ENCODE data around the gene SLC22A2. TPM values are rescaled to one million over a fixed set of nuclear protein-coding genes. Genes with fewer than 3 reads are reported as not detected.
"Not testable (repeated sequence)": the region's sequence is repeated elsewhere in the genome, so short reads cannot be mapped to it uniquely, and the experiment has no call there.

Gene SLC22A2
- polyA plus RNA-seq, 1 donor (not counting 4 experiments of a cell fraction or from before 2014, with no cell fraction given) = not detected

- no peak overlapping the region for H2AFZ ChIP-seq (ENCODE audit: control insufficient read depth, low read length)
- H4K20me1 ChIP-seq (ENCODE audit: control insufficient read depth, extremely low read depth, insufficient read depth, low read length) = no peaks in the 10 kb centered on the region
- no peak overlapping the region for H3K27ac ChIP-seq (ENCODE audit: control insufficient read depth, insufficient read depth, low read length)
- peaks cover 18% of the 10 kb centered on the region for H3K4me1 ChIP-seq (ENCODE audit: control insufficient read depth, extremely low read depth, insufficient read depth, low read length)
- H3K9me3 ChIP-seq (ENCODE audit: control insufficient read depth, low read depth, low read length) = peaks cover 2% of the 10 kb centered on the region
- TF ChIP-seq CTCF (optimal IDR thresholded peaks at IDR 0.05 in 1 of 3, IDR thresholded peaks at IDR 0.05 in 1 of 3, conservative IDR thresholded peaks at IDR 0.05 in 1 of 3; ENCODE audit: extremely low read depth in 1 of 3, insufficient read depth in 2 of 3, low read length in 3 of 3) = no peak
- H3K79me2 ChIP-seq (ENCODE audit: control insufficient read depth, insufficient read depth, low read length) = no peaks in the 10 kb centered on the region
- dilution Hi-C loops (cut with MboI; ENCODE audit: extremely low pct_ligation_motif_present, low sequenced_read_pairs) = no loop called here
- H3K9me1 ChIP-seq (ENCODE audit: control insufficient read depth, extremely low read depth, insufficient read depth, low read length) = no peaks in the 10 kb centered on the region
- no peak overlapping the region for H3K9ac ChIP-seq (ENCODE audit: control insufficient read depth, extremely low read depth, insufficient read depth, low read length)
- H3K4me3 ChIP-seq (ENCODE audit: control insufficient read depth in 2 of 3, extremely low read depth in 1 of 3, insufficient read depth in 2 of 3, low read depth in 1 of 3, low read length in 3 of 3) = no peak overlapping the region
- DNase-seq (ENCODE audit: low read depth, low spot score) (no peak), FAIRE-seq (no peak)
- H3K36me3 ChIP-seq (ENCODE audit: control insufficient read depth in 2 of 2, extremely low read depth in 1 of 2, insufficient read depth in 2 of 2, low read length in 2 of 2) = no peaks in the 10 kb centered on the region
- H3K27me3 ChIP-seq (ENCODE audit: control insufficient read depth, extremely low read depth, insufficient read depth, low read length) = no peaks in the 10 kb centered on the region
- no peak overlapping the region for H3K4me2 ChIP-seq (ENCODE audit: control insufficient read depth, extremely low read depth, insufficient read depth, low read depth, low read length)
Observed at GRCh38 chr6:160303806-160304205, 45.2 kb upstream of the SLC22A2 start.

- H3K9ac ChIP-seq (ENCODE audit: control insufficient read depth, extremely low read depth, insufficient read depth, low read length); DNase-seq (ENCODE audit: low read depth, low spot score); H4K20me1 ChIP-seq (ENCODE audit: control insufficient read depth, extremely low read depth, insufficient read depth, low read length); H3K4me3 ChIP-seq (ENCODE audit: control insufficient read depth in 2 of 3, extremely low read depth in 1 of 3, insufficient read depth in 2 of 3, low read depth in 1 of 3, low read length in 3 of 3); dilution Hi-C loops (cut with MboI; ENCODE audit: extremely low pct_ligation_motif_present, low sequenced_read_pairs); H3K4me2 ChIP-seq (ENCODE audit: control insufficient read depth, extremely low read depth, insufficient read depth, low read depth, low read length); H3K36me3 ChIP-seq (ENCODE audit: control insufficient read depth in 2 of 2, extremely low read depth in 1 of 2, insufficient read depth in 2 of 2, low read length in 2 of 2); H3K9me3 ChIP-seq (ENCODE audit: control insufficient read depth, low read depth, low read length); H3K79me2 ChIP-seq (ENCODE audit: control insufficient read depth, insufficient read depth, low read length); H3K9me1 ChIP-seq (ENCODE audit: control insufficient read depth, extremely low read depth, insufficient read depth, low read length); H3K27ac ChIP-seq (ENCODE audit: control insufficient read depth, insufficient read depth, low read length); H3K27me3 ChIP-seq (ENCODE audit: control insufficient read depth, extremely low read depth, insufficient read depth, low read length): not testable (repeated sequence)
- Histone ChIP-seq H2AFZ (ENCODE audit: control insufficient read depth, low read length) (peak overlapping the region; percentile 26), H3K4me1 (ENCODE audit: control insufficient read depth, extremely low read depth, insufficient read depth, low read length) (peaks cover 18% of the 10 kb centered on the region)
- FAIRE-seq = peak; percentile 57
Observed at GRCh38 chr6:160302431-160303082, 43.9 kb upstream of the SLC22A2 start.

DNA sequence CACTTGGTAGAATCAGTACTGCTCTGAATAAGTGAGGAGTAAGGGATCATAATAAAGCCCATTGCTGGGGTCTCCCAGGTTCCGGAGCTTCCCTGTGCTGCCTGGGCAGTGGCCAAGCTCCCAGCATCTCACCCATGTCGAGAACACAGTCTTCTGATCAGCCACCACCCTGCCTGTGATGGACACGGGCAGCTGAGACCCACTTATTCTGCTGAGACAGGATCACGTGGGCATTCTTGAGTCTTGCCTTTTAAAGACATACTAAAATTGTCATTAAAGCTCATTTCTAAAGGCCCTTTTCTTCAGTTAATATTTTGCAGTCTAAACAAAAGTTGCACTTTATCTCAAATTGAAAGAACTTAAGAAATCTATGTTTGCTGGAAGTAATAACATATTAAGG, 42.7 kb upstream of the SLC22A2 start:
- FAIRE-seq (no peak), DNase-seq (ENCODE audit: low read depth, low spot score) (no peak)
- Histone ChIP-seq H3K27me3 (ENCODE audit: control insufficient read depth, extremely low read depth, insufficient read depth, low read length) (no peaks in the 10 kb centered on the region), H3K27ac (ENCODE audit: control insufficient read depth, insufficient read depth, low read length) (no peak overlapping the region), H3K4me2 (ENCODE audit: control insufficient read depth, extremely low read depth, insufficient read depth, low read depth, low read length) (no peak overlapping the region), H3K9me3 (ENCODE audit: control insufficient read depth, low read depth, low read length) (peaks cover 2% of the 10 kb centered on the region), H3K79me2 (ENCODE audit: control insufficient read depth, insufficient read depth, low read length) (no peaks in the 10 kb centered on the region), H3K4me3 (ENCODE audit: control insufficient read depth in 2 of 3, extremely low read depth in 1 of 3, insufficient read depth in 2 of 3, low read depth in 1 of 3, low read length in 3 of 3) (no peak overlapping the region), H4K20me1 (ENCODE audit: control insufficient read depth, extremely low read depth, insufficient read depth, low read length) (no peaks in the 10 kb centered on the region), H3K9ac (ENCODE audit: control insufficient read depth, extremely low read depth, insufficient read depth, low read length) (no peak overlapping the region), H3K36me3 (ENCODE audit: control insufficient read depth in 2 of 2, extremely low read depth in 1 of 2, insufficient read depth in 2 of 2, low read length in 2 of 2) (no peaks in the 10 kb centered on the region), H3K4me1 (ENCODE audit: control insufficient read depth, extremely low read depth, insufficient read depth, low read length) (peaks cover 18% of the 10 kb centered on the region), H2AFZ (ENCODE audit: control insufficient read depth, low read length) (peak overlapping the region; percentile 3), H3K9me1 (ENCODE audit: control insufficient read depth, extremely low read depth, insufficient read depth, low read length) (no peaks in the 10 kb centered on the region)
- dilution Hi-C loops (cut with MboI; ENCODE audit: extremely low pct_ligation_motif_present, low sequenced_read_pairs) = no loop called here
- TF ChIP-seq EZH2 (IDR thresholded peaks at IDR 0.05; ENCODE audit: low read length) = no peak
- no peak for TF ChIP-seq CTCF (optimal IDR thresholded peaks at IDR 0.05 in 1 of 3, IDR thresholded peaks at IDR 0.05 in 1 of 3, conservative IDR thresholded peaks at IDR 0.05 in 1 of 3; ENCODE audit: extremely low read depth in 1 of 3, insufficient read depth in 2 of 3, low read length in 3 of 3)

Data from keratinocyte (primary cell).